Keratinocyte (primary cell): ENCODE data around the gene ZNF397.

ENCODE experiments used
- EZH2 ChIP-seq: IDR thresholded peaks from one replicate; pipeline ENCODE4 v1.6.1; 2012; ENCODE audit warnings: inconsistent platforms, mild to moderate bottlenecking, low read length, moderate library complexity
- TF ChIP-seq, protein P1 (sequence below), 3 experiments: IDR thresholded peaks in 1 of 3; conservative IDR thresholded peaks in 1 of 3; optimal IDR thresholded peaks in 1 of 3; 2 replicates in 2 of 3; 3 replicates in 1 of 3; pipeline versions ENCODE3 to v1.5.1; 2011; ENCODE audit warnings: low read length in 3 of 3, mild to moderate bottlenecking in 3 of 3, moderate library complexity in 2 of 3, control low read depth in 1 of 3, inconsistent platforms in 1 of 3; ENCODE audit not compliant: insufficient read depth in 2 of 3; ENCODE audit errors: extremely low read depth in 1 of 3

DNA sequence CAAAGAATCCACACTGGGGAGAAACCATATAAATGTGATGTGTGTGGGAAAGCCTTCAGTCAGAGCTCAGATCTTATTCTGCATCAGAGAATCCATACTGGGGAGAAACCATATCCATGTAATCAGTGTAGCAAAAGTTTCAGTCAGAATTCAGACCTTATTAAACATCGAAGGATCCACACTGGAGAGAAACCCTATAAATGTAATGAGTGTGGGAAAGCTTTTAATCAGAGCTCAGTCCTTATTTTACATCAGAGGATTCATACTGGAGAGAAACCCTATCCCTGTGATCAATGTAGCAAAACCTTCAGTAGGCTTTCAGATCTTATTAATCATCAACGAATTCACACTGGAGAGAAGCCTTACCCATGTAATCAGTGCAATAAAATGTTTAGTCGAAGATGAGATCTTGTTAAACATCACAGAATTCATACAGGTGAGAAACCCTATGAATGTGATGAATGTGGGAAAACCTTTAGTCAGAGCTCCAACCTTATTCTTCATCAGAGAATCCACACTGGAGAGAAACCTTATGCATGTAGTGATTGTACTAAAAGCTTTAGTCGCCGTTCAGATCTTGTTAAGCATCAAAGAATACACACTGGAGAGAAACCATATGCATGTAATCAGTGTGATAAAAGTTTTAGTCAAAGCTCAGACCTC, 65.9 kb downstream of the ZNF397 start:
- TF ChIP-seq EZH2, result no peak
- TF ChIP-seq, protein P1, sequence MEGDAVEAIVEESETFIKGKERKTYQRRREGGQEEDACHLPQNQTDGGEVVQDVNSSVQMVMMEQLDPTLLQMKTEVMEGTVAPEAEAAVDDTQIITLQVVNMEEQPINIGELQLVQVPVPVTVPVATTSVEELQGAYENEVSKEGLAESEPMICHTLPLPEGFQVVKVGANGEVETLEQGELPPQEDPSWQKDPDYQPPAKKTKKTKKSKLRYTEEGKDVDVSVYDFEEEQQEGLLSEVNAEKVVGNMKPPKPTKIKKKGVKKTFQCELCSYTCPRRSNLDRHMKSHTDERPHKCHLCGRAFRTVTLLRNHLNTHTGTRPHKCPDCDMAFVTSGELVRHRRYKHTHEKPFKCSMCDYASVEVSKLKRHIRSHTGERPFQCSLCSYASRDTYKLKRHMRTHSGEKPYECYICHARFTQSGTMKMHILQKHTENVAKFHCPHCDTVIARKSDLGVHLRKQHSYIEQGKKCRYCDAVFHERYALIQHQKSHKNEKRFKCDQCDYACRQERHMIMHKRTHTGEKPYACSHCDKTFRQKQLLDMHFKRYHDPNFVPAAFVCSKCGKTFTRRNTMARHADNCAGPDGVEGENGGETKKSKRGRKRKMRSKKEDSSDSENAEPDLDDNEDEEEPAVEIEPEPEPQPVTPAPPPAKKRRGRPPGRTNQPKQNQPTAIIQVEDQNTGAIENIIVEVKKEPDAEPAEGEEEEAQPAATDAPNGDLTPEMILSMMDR (optimal IDR thresholded peaks at IDR 0.05 in 1 of 3, IDR thresholded peaks at IDR 0.05 in 1 of 3, conservative IDR thresholded peaks at IDR 0.05 in 1 of 3; ENCODE audit: extremely low read depth in 1 of 3, insufficient read depth in 2 of 3, low read length in 3 of 3), result no peak
